GM23248 (cell line): Measurements from ENCODE around the gene ARPC2. TPM values are rescaled to one million over a fixed set of nuclear protein-coding genes. Genes with fewer than 3 reads are reported as not detected.
A peak's percentile ranks its signal among the peaks of the same experiment; 100 is the strongest.

Source experiments
- DNase-seq: peaks from one replicate; pipeline ENCODE4 v3.0.0-alpha.2; 2015
- H2AFZ ChIP-seq: fragments of 200-600 bp; sonication (generic); 2 replicates; pipeline ENCODE4 v1.6.1; 2016; ENCODE audit warnings: antibody characterized with exemption
- H3F3A ChIP-seq: fragments of 200-600 bp; sonication (generic); 2 replicates; pipeline ENCODE4 v1.6.1; 2016; ENCODE audit warnings: mild to moderate bottlenecking, antibody characterized with exemption, mixed run types; ENCODE audit not compliant: insufficient read depth
- H3K27ac ChIP-seq: fragments of 200-600 bp; sonication (generic); 2 replicates; pipeline ENCODE4 v1.5.1; 2016; ENCODE audit warnings: mild to moderate bottlenecking
- H3K27me3 ChIP-seq: fragments of 200-600 bp; sonication (generic); replicated peaks from 2 replicates; pipeline ENCODE4 v1.6.1; 2016; ENCODE audit warnings: mild to moderate bottlenecking; ENCODE audit not compliant: insufficient read depth
- H3K36me3 ChIP-seq: fragments of 200-600 bp; sonication (generic); 2 replicates; pipeline ENCODE4 v1.6.1; 2016; ENCODE audit warnings: low read depth, mild to moderate bottlenecking
- H3K4me1 ChIP-seq: fragments of 200-600 bp; sonication (generic); 2 replicates; pipeline ENCODE4 v1.6.1; 2016; ENCODE audit warnings: mild to moderate bottlenecking; ENCODE audit not compliant: insufficient read depth
- H3K4me2 ChIP-seq: fragments of 200-600 bp; sonication (generic); one replicate; pipeline ENCODE4 v1.6.1; 2016; ENCODE audit warnings: mild to moderate bottlenecking; ENCODE audit not compliant: unreplicated experiment
- H3K4me3 ChIP-seq: fragments of 200-600 bp; sonication (generic); 2 replicates; pipeline ENCODE4 v1.5.1; 2016; ENCODE audit warnings: mild to moderate bottlenecking
- H3K79me2 ChIP-seq: fragments of 200-600 bp; sonication (generic); 2 replicates; pipeline ENCODE4 v1.6.1; 2016; ENCODE audit warnings: mild to moderate bottlenecking; ENCODE audit not compliant: insufficient read depth
- H3K9ac ChIP-seq: fragments of 200-600 bp; sonication (generic); 2 replicates; pipeline ENCODE4 v1.6.1; 2016; ENCODE audit warnings: mild to moderate bottlenecking
- H3K9me2 ChIP-seq: fragments of 200-600 bp; sonication (generic); 2 replicates; pipeline ENCODE4 v1.6.1; 2016; ENCODE audit warnings: mixed run types, mild to moderate bottlenecking, moderate library complexity; ENCODE audit not compliant: insufficient read depth
- H3K9me3 ChIP-seq: fragments of 200-600 bp; sonication (generic); one replicate; pipeline ENCODE4 v1.6.1; 2017; ENCODE audit warnings: low read depth
- H4K20me1 ChIP-seq: fragments of 200-600 bp; sonication (generic); 2 replicates; pipeline ENCODE4 v1.6.0; 2016; ENCODE audit not compliant: insufficient read depth
- EZH2 ChIP-seq: fragments of 200-600 bp; sonication (generic); IDR thresholded peaks from 2 replicates; pipeline ENCODE4 v1.6.1; 2018; ENCODE audit warnings: antibody characterized with exemption, mild to moderate bottlenecking; ENCODE audit not compliant: insufficient read depth, poor library complexity, severe bottlenecking
- EZH2phosphoT487 ChIP-seq: fragments of 200-600 bp; sonication (generic); IDR thresholded peaks from 2 replicates; pipeline ENCODE4 v1.6.1; 2018; ENCODE audit warnings: antibody characterized with exemption, moderate library complexity, mild to moderate bottlenecking, low read depth; ENCODE audit not compliant: insufficient read depth
- WGBS, 2 experiments: methylation state at CpG; one replicate each; pipeline ENCODE4 v1.1.6; 2015 to 2017; ENCODE audit warnings: low lambda C conversion rate in 2 of 2, low coverage in 1 of 2; ENCODE audit errors: missing lambda C conversion rate in 2 of 2; 5-methylcytosine and 5-hydroxymethylcytosine counted together
- in situ Hi-C: fragments of 300-500 bp; cut with MboI; formaldehyde crosslinking; loops from 2 replicates; pipeline ENCODE4 v1.15.0; 2020
- polyA plus RNA-seq: library from polyadenylated mRNA; unstranded; fragments of >200 nt; fragmentation: Nextera tagmentation; extraction: Ambion mirVana; gene quantifications from 2 replicates; pipeline ENCODE4 v1.2.1, GENCODE V29; 2016
- total RNA-seq: library from RNA; depleted of rRNA; stranded (reverse); fragments of >200 nt; shearing (Covaris generic); gene quantifications from 2 replicates; pipeline ENCODE4 v1.2.3, GENCODE V29; 2014

The ARPC2 gene
- total and polyA plus RNA-seq, 2 experiments from 2014 or later, result 644 to 851 TPM

GRCh38 chr2:218219934-218220333 lies 2.9 kb downstream of the ARPC2 start:
- in situ Hi-C loops, result no loop called here
- peak overlapping the region; percentile 88 for H3K27ac ChIP-seq
- H2AFZ ChIP-seq, result no peak overlapping the region
- H3K9me3 ChIP-seq, result no peaks in the 10 kb centered on the region
- DNase-seq, result no peak
- peaks cover 16% of the 10 kb centered on the region for H3K36me3 ChIP-seq
- TF ChIP-seq EZH2phosphoT487 (no peak), EZH2 (no peak)
- peak overlapping the region; percentile 100 for H3K4me2 ChIP-seq
- peaks cover 90% of the 10 kb centered on the region for H3K79me2 ChIP-seq
- 73 to 77% methylated on average over 2 of the region's 2 CpGs for WGBS, 2 experiments
- H3K4me1 ChIP-seq, result peaks cover 63% of the 10 kb centered on the region
- peak overlapping the region; percentile 98 for H3K9ac ChIP-seq
- no peaks in the 10 kb centered on the region for H3K9me2 ChIP-seq
- H4K20me1 ChIP-seq, result peaks cover 53% of the 10 kb centered on the region
- no peaks in the 10 kb centered on the region for H3K27me3 ChIP-seq
- peak overlapping the region; percentile 99 for H3K4me3 ChIP-seq
- peaks cover 44% of the 10 kb centered on the region for H3F3A ChIP-seq

- peak overlapping the region; percentile 98; the same call in 1 of the 2 replicates for H3K9ac ChIP-seq
- peaks cover 55% of the 10 kb centered on the region for H3F3A ChIP-seq
- no peak overlapping the region for H2AFZ ChIP-seq
- peak; percentile 42 for DNase-seq
- peaks cover 26% of the 10 kb centered on the region for H3K36me3 ChIP-seq
- peaks cover 56% of the 10 kb centered on the region for H4K20me1 ChIP-seq
- H3K27ac ChIP-seq, result no peak overlapping the region
- H3K9me3 ChIP-seq, result no peaks in the 10 kb centered on the region
- 54 to 55% methylated on average over 5 of the region's 5 CpGs for WGBS, 2 experiments
- TF ChIP-seq EZH2 (no peak), EZH2phosphoT487 (no peak)
- in situ Hi-C loops, result no loop called here
- peaks cover 96% of the 10 kb centered on the region for H3K79me2 ChIP-seq
- peak overlapping the region; percentile 100 for H3K4me2 ChIP-seq
- peaks cover 63% of the 10 kb centered on the region for H3K4me1 ChIP-seq
- peak overlapping the region; percentile 99 for H3K4me3 ChIP-seq
- H3K27me3 ChIP-seq, result no peaks in the 10 kb centered on the region
- H3K9me2 ChIP-seq, result no peaks in the 10 kb centered on the region
Measured at GRCh38 chr2:218221000-218221399, 4.0 kb downstream of the ARPC2 start.

GRCh38 chr2:218223046-218223445 lies 6.1 kb downstream of the ARPC2 start:
- Histone ChIP-seq H3K27ac (no peak overlapping the region), H3K9me3 (no peaks in the 10 kb centered on the region), H3K9ac (no peak overlapping the region), H3F3A (peaks cover 66% of the 10 kb centered on the region), H4K20me1 (peaks cover 56% of the 10 kb centered on the region), H3K4me1 (peaks cover 68% of the 10 kb centered on the region), H3K9me2 (no peaks in the 10 kb centered on the region), H3K36me3 (peaks cover 39% of the 10 kb centered on the region), H3K27me3 (no peaks in the 10 kb centered on the region), H3K79me2 (peaks cover 100% of the 10 kb centered on the region), H2AFZ (no peak overlapping the region), H3K4me3 (no peak overlapping the region), H3K4me2 (no peak overlapping the region)
- in situ Hi-C loops, result no loop called here
- 78 to 80% methylated on average over 5 of the region's 5 CpGs for WGBS, 2 experiments
- peak; percentile 32 for DNase-seq
- TF ChIP-seq EZH2phosphoT487 (no peak), EZH2 (no peak)

- H3K4me2 ChIP-seq, result peak overlapping the region; percentile 10
Measured at GRCh38 chr2:218224186-218224585, 7.2 kb downstream of the ARPC2 start.

More at GRCh38 chr2:218224186-218224585, 7.2 kb downstream of the ARPC2 start:
- Histone ChIP-seq H3K79me2 (peaks cover 97% of the 10 kb centered on the region), H4K20me1 (peaks cover 47% of the 10 kb centered on the region), H3K27me3 (no peaks in the 10 kb centered on the region), H3K4me1 (peaks cover 73% of the 10 kb centered on the region), H3F3A (peaks cover 66% of the 10 kb centered on the region), H3K27ac (peak overlapping the region; percentile 26), H3K36me3 (peaks cover 49% of the 10 kb centered on the region), H3K9me2 (no peaks in the 10 kb centered on the region), H2AFZ (no peak overlapping the region), H3K4me3 (no peak overlapping the region), H3K9ac (no peak overlapping the region), H3K9me3 (no peaks in the 10 kb centered on the region)
- WGBS, 2 experiments, result 52 to 58% methylated on average over 1 of the region's 1 CpG
- DNase-seq, result peak; percentile 51
- in situ Hi-C loops, result no loop called here
- TF ChIP-seq EZH2phosphoT487 (no peak), EZH2 (no peak)
